Psoas muscle (tissue), 8 donors: ENCODE data around the gene FSD1. TPM values are rescaled to one million over a fixed set of nuclear protein-coding genes. Genes with fewer than 3 reads are reported as not detected.
A peak's percentile ranks its signal among the peaks of the same experiment; 100 is the strongest.

Experiments used
- ATAC-seq, 4 donors: fragments of 200-7000 bp; cut with Tn5 transposase; one replicate each; pipeline ENCODE4 v1.9.1; 2020; ENCODE audit warnings: moderate library complexity in 3 of 4, mild to moderate bottlenecking in 2 of 4
- DNase-seq, 2 donors: peaks; one replicate each; pipeline ENCODE4 v3.0.0-alpha.2; 2020
- H3K27ac ChIP-seq: fragments of 200-600 bp; one replicate; pipeline ENCODE4 v1.8.0; 2022
- H3K27me3 ChIP-seq, 3 donors: fragments of 200-600 bp in 1 of 3; one replicate each; pipeline versions ENCODE4 v1.6.1 to v1.8.0; 2013 to 2022; ENCODE audit warnings: low read length in 2 of 3, mild to moderate bottlenecking in 2 of 3, moderate library complexity in 1 of 3; ENCODE audit not compliant: insufficient read depth in 3 of 3
- H3K36me3 ChIP-seq, 2 donors: fragments of 200-600 bp in 1 of 2; one replicate each; pipeline versions ENCODE4 v1.6.1 to v1.8.0; 2013 to 2022; ENCODE audit warnings: low read depth in 1 of 2, mild to moderate bottlenecking in 1 of 2, moderate library complexity in 1 of 2; ENCODE audit not compliant: insufficient read depth in 1 of 2
- H3K4me1 ChIP-seq: fragments of 200-600 bp; one replicate; pipeline ENCODE4 v1.8.0; 2022
- H3K4me3 ChIP-seq: fragments of 200-600 bp; one replicate; pipeline ENCODE4 v1.8.0; 2022; ENCODE audit warnings: mild to moderate bottlenecking
- H3K9me3 ChIP-seq: fragments of 200-600 bp; one replicate; pipeline ENCODE4 v1.8.0; 2022
- WGBS, 3 donors: extraction: QIAGEN DNeasy Blood & Tissue Kit; methylation state at CpG; one replicate each; pipeline versions ENCODE4 v1.1.6 to v1.1.7; 2013; 5-methylcytosine and 5-hydroxymethylcytosine counted together
- intact Hi-C, 2 donors: fragments of 100-400 bp; cut with DNase I; formaldehyde crosslinking; loops; one replicate each; pipeline versions ENCODE4 v1.11.0 to v1.14.2; 2022
- polyA plus RNA-seq, 3 donors: library from polyadenylated mRNA; stranded (reverse); fragments of 200-250 nt; gene quantifications; one replicate each; pipeline ENCODE4 v1.2.3, GENCODE V29; 2013
- total RNA-seq, 4 donors: library from RNA; stranded (reverse); fragmentation: NEBNext Ultra II Directional in 2 of 4; extraction: Animal tissue kit (Norgen Biotek cat#: 25700) in 2 of 4; gene quantifications; one replicate each; pipeline versions ENCODE4 v1.2.1 to v1.2.4, GENCODE V29; 2021 to 2023
- TF ChIP-seq, protein P1 (sequence below): fragments of 200-600 bp; IDR thresholded peaks from one replicate; pipeline ENCODE4 v1.8.0; 2022; ENCODE audit warnings: antibody characterized with exemption
- donor health status: healthy with polysubstance abuse.
- donor health status: DM: no; HTN: no; CAD: no; lungs with moderate emphysema.
- donor health status: Bipolar disorder and iron deficiency.
- donor health status: healthy.
- donor health status: DM: yes; HTN: yes; CAD: no.
- donor health status: DM: no; HTN: no; CAD: no.
- donor health status: DM: no; HTN: no; CAD: no.
- donor health status: DM: yes; HTN: yes; CAD: no.

FSD1 gene
- total and polyA plus RNA-seq, 7 donors = 0.08 TPM; not detected in 6

DNA sequence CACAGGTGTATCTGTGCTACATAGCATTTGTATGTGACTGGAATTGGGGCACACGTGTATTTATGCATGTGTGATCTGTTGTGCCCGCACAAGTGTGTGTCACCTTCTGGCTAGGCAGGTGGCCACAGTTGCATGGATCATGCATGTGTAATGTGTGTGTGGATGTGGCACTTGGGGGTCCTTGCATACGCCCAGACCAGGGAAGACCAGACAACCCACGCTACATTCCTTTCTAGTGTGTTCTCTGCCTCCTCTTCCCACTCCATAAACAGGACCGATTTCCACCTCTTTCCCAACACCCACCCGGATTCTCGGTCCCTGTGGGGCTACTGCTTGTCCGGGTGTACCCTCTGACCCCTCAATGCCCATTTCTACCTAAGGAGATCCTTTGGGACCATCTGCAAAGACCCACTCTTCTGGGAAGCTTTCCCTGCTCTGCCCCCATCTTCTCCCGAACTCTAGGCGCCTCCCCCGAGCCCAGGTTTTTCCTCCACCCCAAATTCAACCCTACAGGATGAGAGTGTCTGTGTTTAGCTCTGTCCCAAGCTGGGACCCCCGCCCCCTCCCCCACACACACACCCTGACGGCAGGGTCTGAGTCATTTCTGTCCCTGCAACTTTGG is 21.9 kb downstream of the FSD1 start:
- Histone ChIP-seq H3K4me1 (no peaks in the 10 kb centered on the region), H3K27me3 (peaks cover 0 to 20% (median 9%) of the 10 kb centered on the region in 3 donors), H3K27ac (no peak overlapping the region), H3K9me3 (no peaks in the 10 kb centered on the region), H3K4me3 (no peak overlapping the region), H3K36me3 (no peaks in the 10 kb centered on the region)
- TF ChIP-seq, protein P1, sequence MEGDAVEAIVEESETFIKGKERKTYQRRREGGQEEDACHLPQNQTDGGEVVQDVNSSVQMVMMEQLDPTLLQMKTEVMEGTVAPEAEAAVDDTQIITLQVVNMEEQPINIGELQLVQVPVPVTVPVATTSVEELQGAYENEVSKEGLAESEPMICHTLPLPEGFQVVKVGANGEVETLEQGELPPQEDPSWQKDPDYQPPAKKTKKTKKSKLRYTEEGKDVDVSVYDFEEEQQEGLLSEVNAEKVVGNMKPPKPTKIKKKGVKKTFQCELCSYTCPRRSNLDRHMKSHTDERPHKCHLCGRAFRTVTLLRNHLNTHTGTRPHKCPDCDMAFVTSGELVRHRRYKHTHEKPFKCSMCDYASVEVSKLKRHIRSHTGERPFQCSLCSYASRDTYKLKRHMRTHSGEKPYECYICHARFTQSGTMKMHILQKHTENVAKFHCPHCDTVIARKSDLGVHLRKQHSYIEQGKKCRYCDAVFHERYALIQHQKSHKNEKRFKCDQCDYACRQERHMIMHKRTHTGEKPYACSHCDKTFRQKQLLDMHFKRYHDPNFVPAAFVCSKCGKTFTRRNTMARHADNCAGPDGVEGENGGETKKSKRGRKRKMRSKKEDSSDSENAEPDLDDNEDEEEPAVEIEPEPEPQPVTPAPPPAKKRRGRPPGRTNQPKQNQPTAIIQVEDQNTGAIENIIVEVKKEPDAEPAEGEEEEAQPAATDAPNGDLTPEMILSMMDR = no peak
- DNase-seq (no peak), ATAC-seq (no peak)
- intact Hi-C loops = no loop called here
- 48 to 59% (median 51%) methylated on average over 13 of the region's 13 CpGs for WGBS, 3 donors

DNA sequence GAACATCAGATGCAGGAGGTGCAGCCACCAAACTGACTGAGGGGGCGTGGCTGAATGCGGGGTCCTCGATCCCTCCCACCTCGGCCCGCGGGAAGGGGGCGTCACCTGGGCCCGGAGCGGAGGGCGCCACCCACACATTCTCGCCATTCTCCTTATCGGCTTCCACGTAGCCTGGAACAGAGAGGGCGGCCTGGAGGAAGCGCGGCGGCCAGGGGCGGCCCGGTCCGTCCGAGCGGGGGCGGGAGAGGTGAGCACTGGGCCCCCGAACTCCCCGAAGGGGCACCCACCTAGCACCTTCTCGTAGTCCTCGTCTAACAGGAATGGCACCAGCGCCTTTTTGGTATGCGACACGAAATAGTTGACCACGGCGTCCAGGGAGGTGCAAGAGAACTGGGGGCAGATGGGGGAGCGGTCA is 22.4 kb downstream of the FSD1 start:
- no peak for DNase-seq
- TF ChIP-seq, protein P1 = no peak
- ATAC-seq = no peak
- H3K36me3 ChIP-seq = no peaks in the 10 kb centered on the region
- no peaks in the 10 kb centered on the region for H3K9me3 ChIP-seq
- 8 to 17% (median 15%) methylated on average over 31 to 33 of the region's 33 CpGs for WGBS, 3 donors
- no peak overlapping the region for H3K27ac ChIP-seq
- intact Hi-C loops = no loop called here
- H3K4me1 ChIP-seq = no peaks in the 10 kb centered on the region
- no peak overlapping the region for H3K4me3 ChIP-seq
- H3K27me3 ChIP-seq = peaks cover 0 to 20% (median 9%) of the 10 kb centered on the region in 3 donors

DNA sequence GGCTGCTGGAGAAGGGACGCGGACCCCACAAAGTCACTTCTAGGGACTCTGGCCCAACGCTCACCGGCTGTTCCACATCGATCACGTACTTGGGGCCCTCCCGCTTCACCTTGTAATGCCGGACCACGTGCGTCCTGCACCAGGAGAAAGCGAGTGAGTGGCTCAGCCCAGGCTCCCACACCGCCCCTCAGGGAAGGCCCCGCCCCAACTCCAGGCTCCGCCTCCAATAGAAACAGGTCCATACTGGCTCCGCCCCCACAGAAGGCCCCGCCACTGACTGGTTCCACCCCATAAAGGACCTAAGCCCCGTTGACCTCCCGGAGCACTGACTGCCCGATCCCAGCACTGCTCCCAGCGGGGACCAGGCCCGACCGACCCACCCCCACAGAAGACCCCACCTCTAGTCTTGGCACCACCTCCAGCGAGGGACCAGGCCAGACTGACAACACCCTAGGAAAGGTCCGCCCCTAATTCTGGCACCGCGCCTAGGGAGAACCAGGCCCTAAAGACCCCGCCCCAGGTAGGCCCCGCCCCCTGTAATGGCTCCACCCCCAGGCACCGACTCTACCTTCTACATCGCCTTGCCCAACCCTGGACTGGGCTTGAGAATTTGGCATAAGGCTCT is 23.0 kb downstream of the FSD1 start:
- DNase-seq = peak; percentile 57 to 90
- TF ChIP-seq, protein P1 = no peak
- Histone ChIP-seq H3K9me3 (no peaks in the 10 kb centered on the region), H3K27me3 (peaks cover 0 to 20% (median 9%) of the 10 kb centered on the region in 3 donors), H3K4me3 (peak overlapping the region; percentile 39), H3K4me1 (no peaks in the 10 kb centered on the region), H3K27ac (no peak overlapping the region), H3K36me3 (no peaks in the 10 kb centered on the region)
- intact Hi-C loops = no loop called here
- ATAC-seq = peak in 3 of 4 donors; percentile 6 to 67 (median 65)
- WGBS, 3 donors = 3 to 5% (median 4%) methylated on average over 28 to 30 of the region's 30 CpGs

DNA sequence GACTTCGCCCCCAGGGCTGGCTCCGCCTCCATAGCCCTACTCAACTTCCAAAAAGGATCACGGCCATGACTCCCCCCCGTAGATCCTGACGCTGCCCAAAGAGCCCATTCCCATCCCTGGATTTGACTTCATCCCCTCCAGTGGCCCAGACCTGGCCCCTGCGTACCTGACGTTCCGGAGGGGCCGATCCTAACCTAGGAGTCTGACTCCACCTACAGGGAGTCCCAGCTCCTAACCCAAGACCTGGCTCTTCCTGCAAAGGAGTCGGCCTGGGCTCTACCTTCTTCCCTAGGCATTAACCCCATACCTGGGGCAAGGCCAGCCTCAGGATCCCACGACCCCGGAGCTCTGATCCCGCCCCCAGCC is 23.5 kb downstream of the FSD1 start:
- peak in 1 of 4 donors; percentile 5 for ATAC-seq
- TF ChIP-seq, protein P1 = no peak

More for the DNA sequence above, 23.5 kb downstream of the FSD1 start:
- Histone ChIP-seq H3K27me3 (peaks cover 0 to 20% (median 9%) of the 10 kb centered on the region in 3 donors), H3K9me3 (no peaks in the 10 kb centered on the region), H3K36me3 (no peaks in the 10 kb centered on the region), H3K27ac (no peak overlapping the region), H3K4me3 (peak overlapping the region; percentile 39), H3K4me1 (no peaks in the 10 kb centered on the region)
- WGBS, 3 donors = 5 to 12% (median 12%) methylated on average over 13 of the region's 13 CpGs
- no peak for DNase-seq
- intact Hi-C loops = no loop called here
